NB4 (cell line): ENCODE measurements around the gene MS4A13.

Source experiments
- DNase-seq: peaks from one replicate; pipeline ENCODE4 v3.0.0; 2010; ENCODE audit warnings: low read depth
- H3K4me3 ChIP-seq: one replicate; pipeline ENCODE4 v1.5.1; 2011; ENCODE audit warnings: mild to moderate bottlenecking, low read depth, low read length, moderate library complexity
- MYC ChIP-seq: IDR thresholded peaks from 2 replicates; pipeline ENCODE4 v1.6.1; 2011; ENCODE audit warnings: low read depth, low read length
- POLR2A ChIP-seq: IDR thresholded peaks from 2 replicates; pipeline ENCODE4 v1.6.1; 2011; ENCODE audit warnings: mild to moderate bottlenecking; ENCODE audit not compliant: insufficient read length; ENCODE audit errors: extremely low read depth
- TF ChIP-seq, protein P1 (sequence below): IDR thresholded peaks from 2 replicates; pipeline ENCODE4 v1.6.1; 2011; ENCODE audit warnings: low read depth, low read length
- TF ChIP-seq, protein P2 (sequence below): IDR thresholded peaks from one replicate; pipeline ENCODE4 v1.5.1; 2012; ENCODE audit warnings: low read depth, low read length

MS4A13 gene

DNA sequence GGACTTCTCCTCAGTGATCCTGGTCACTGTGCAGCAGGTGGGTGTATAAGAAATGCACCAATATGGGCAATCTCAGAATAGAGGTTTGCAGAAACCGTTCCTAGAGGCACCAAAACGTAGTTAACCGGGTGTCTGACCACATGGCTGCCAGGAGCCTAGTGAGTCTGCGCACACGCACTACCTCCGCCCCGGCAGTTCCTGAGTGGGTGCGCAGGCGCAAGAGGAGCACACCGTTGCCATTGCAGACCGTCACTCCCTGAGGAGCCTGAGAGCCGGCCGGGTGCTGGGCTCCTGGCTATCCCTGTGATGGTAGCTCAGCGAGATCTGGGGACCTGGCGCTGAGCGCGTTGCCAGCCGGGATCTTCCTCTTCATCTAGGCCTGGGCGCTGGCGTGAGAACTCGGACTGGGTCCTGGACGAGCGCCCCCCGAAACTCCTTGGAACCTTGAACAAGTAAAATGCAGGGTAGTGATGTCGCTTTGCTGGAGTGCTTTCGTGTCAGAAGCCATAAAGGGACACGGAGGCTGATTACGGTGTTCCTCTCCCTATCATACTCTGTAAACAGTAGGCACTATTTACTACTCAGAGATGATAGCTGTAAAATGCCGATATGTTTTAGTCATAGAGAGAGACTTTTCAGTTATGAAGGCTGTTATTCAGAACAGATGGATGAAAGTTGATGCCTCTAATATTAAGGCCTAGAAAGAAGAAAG is at the start of gene MS4A13:
MS4A13 (plus strand) TSS at position 249 of the 712 bp plus-strand sequence. CDS start 2,692 bp downstream, outside the sequence.
- DNase-seq, result no peak
- no peak within 1 kb of the TSS for H3K4me3 ChIP-seq
- TF ChIP-seq, protein P1, sequence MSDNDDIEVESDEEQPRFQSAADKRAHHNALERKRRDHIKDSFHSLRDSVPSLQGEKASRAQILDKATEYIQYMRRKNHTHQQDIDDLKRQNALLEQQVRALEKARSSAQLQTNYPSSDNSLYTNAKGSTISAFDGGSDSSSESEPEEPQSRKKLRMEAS, result no peak
- TF ChIP-seq POLR2A (no peak), MYC (no peak)
- TF ChIP-seq, protein P2, sequence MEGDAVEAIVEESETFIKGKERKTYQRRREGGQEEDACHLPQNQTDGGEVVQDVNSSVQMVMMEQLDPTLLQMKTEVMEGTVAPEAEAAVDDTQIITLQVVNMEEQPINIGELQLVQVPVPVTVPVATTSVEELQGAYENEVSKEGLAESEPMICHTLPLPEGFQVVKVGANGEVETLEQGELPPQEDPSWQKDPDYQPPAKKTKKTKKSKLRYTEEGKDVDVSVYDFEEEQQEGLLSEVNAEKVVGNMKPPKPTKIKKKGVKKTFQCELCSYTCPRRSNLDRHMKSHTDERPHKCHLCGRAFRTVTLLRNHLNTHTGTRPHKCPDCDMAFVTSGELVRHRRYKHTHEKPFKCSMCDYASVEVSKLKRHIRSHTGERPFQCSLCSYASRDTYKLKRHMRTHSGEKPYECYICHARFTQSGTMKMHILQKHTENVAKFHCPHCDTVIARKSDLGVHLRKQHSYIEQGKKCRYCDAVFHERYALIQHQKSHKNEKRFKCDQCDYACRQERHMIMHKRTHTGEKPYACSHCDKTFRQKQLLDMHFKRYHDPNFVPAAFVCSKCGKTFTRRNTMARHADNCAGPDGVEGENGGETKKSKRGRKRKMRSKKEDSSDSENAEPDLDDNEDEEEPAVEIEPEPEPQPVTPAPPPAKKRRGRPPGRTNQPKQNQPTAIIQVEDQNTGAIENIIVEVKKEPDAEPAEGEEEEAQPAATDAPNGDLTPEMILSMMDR, result no peak

GRCh38 chr11:60468829-60469228 is 46.4 kb upstream of the MS4A13 start:
- no peak for TF ChIP-seq MYC
- no peak for TF ChIP-seq POLR2A
- TF ChIP-seq, protein P2, result no peak
- TF ChIP-seq, protein P1, result no peak
- H3K4me3 ChIP-seq, result no peak overlapping the region
- no peak for DNase-seq

GRCh38 chr11:60469723-60470122 is 45.5 kb upstream of the MS4A13 start:
- TF ChIP-seq POLR2A, result no peak
- TF ChIP-seq, protein P2, result peak; percentile 8
- no peak for TF ChIP-seq MYC
- TF ChIP-seq, protein P1, result no peak
- no peak overlapping the region for H3K4me3 ChIP-seq
- no peak for DNase-seq

- DNase-seq, result no peak
- TF ChIP-seq MYC (no peak), POLR2A (no peak)
- TF ChIP-seq, protein P2, result no peak
- TF ChIP-seq, protein P1, result no peak
- no peak overlapping the region for H3K4me3 ChIP-seq
Measured at GRCh38 chr11:60477035-60477445, 38.2 kb upstream of the MS4A13 start.

- TF ChIP-seq, protein P1, result no peak
- TF ChIP-seq POLR2A, result no peak
- TF ChIP-seq MYC, result no peak
- TF ChIP-seq, protein P2, result no peak
- H3K4me3 ChIP-seq, result no peak overlapping the region
- peak; percentile 59 for DNase-seq
Measured at GRCh38 chr11:60482361-60482760, 32.8 kb upstream of the MS4A13 start.
